ENCODE data around the gene APBA1. TPM values are rescaled to one million over a fixed set of nuclear protein-coding genes. Genes with fewer than 3 reads are reported as not detected.

The APBA1 gene
- total RNA-seq, 1 donor: 11.2 TPM

DNA sequence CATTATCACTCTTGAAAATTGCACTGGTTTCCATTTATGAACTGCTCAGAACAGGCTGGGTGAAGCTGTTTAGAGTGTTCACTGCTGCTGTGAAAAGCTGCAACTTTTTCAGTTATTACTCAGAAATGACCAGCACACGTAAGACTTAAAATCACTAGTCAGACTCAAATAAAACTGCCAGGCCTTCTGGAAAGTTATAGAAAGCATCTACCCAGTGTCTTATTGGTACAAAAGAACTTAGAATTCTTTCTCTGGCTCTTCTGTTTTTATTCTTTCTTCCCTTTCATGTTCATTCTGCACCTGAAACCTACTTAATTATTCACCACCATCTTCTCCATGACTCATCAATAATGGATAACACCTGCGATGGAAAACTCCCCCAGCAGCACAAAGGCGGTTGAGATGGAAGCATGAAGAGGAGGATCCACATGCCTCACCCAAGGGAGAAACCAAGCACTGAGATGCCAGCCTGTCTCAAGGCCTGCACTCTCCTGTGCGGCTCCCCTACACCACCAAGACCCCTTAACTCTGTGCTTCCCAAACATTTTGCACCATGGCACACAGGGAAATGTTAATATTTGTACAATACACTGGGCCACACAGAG is 175.2 kb downstream of the APBA1 start:
- TF ChIP-seq, protein P1, sequence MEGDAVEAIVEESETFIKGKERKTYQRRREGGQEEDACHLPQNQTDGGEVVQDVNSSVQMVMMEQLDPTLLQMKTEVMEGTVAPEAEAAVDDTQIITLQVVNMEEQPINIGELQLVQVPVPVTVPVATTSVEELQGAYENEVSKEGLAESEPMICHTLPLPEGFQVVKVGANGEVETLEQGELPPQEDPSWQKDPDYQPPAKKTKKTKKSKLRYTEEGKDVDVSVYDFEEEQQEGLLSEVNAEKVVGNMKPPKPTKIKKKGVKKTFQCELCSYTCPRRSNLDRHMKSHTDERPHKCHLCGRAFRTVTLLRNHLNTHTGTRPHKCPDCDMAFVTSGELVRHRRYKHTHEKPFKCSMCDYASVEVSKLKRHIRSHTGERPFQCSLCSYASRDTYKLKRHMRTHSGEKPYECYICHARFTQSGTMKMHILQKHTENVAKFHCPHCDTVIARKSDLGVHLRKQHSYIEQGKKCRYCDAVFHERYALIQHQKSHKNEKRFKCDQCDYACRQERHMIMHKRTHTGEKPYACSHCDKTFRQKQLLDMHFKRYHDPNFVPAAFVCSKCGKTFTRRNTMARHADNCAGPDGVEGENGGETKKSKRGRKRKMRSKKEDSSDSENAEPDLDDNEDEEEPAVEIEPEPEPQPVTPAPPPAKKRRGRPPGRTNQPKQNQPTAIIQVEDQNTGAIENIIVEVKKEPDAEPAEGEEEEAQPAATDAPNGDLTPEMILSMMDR (IDR thresholded peaks at IDR 0.05; ENCODE audit: insufficient read depth, low read depth, low read length): no peak
- no peak for DNase-seq (ENCODE audit: low read depth)
- no peak overlapping the region for H3K4me3 ChIP-seq (ENCODE audit: low read depth, low read length)

DNA sequence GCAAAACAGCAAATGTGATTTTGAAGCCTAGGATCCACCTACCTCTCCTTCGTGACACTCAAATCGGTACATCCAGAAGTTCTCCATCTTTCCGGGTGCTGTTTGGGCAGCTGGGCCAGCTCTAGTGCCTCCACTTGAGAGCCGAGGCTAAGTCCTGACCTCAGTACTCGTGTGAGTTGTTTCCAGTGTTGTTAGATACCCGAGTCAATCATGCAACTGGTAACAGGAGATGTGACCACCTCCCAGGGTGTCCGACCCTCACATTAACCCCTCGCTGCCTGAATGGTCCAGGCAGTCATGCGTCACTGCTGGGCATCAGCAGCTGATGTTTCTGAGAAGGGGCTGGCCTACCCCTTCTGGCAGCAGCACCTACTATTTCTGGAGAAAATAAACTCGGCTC is 176.9 kb downstream of the APBA1 start:
- TF ChIP-seq, protein P1 (IDR thresholded peaks at IDR 0.05; ENCODE audit: insufficient read depth, low read depth, low read length): no peak
- no peak for DNase-seq (ENCODE audit: low read depth)
- no peak overlapping the region for H3K4me3 ChIP-seq (ENCODE audit: low read depth, low read length)

DNA sequence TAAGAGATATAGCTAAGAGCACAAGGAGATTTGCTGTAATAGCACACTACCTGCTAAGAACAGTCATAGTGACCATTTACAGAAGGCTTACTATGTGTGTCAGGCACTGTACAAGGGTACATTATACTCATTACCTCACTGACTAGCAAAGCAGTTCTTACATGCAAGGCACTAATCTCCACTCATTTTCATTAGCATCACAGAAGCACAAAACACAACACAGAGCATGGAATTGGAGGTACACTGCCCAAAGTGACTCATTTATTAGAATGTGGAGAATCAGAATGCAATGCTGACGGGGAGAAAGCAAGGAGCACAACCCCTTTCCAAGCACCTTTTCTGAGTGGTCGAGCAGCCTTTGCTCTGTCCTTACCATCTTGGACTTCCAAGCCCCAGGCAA is 177.4 kb downstream of the APBA1 start:
- no peak for DNase-seq (ENCODE audit: low read depth)
- H3K4me3 ChIP-seq (ENCODE audit: low read depth, low read length): no peak overlapping the region
- TF ChIP-seq, protein P1 (IDR thresholded peaks at IDR 0.05; ENCODE audit: insufficient read depth, low read depth, low read length): no peak

DNA sequence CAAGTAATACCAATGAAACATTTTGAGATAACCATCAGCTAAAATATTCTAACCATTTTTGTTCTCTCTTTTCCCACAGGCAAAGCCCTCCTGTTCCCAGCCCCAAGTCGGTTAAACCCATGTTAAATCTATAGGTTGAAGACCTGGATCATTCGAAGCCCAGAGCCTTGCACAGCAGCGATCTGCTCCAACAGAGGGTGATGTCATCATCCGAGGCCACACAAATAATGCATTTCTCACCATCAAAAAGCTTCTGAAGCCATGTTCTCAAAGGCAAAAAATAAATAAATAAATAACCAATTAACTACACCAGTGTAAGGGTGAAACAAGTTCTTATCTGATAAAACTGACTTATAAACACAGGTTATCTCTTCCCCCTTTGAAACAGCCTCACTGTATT is 178.0 kb downstream of the APBA1 start:
- no peak for DNase-seq (ENCODE audit: low read depth)
- H3K4me3 ChIP-seq (ENCODE audit: low read depth, low read length): no peak overlapping the region
- TF ChIP-seq, protein P1 (IDR thresholded peaks at IDR 0.05; ENCODE audit: insufficient read depth, low read depth, low read length): no peak

DNA sequence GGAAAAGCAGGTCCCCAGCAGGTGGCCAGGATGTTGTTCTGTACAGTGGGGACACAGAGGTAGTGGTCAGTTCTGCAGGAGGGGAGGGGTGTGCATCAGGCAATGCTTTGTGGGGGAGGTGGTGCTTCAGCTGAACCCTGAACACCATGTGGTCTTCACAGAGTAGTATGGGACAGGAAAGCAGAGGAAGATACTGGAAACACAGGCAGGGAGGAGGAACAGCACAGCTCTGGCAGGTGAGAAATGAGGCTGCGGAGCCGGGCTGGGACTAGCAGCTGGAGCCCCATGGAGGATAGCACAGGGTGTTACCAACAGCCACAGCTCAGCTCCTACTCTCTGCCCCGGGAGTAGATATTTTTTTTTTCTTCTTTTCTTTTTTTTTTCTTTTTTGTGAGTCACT is 185.7 kb downstream of the APBA1 start:
- no peak overlapping the region for H3K4me3 ChIP-seq (ENCODE audit: low read depth, low read length)
- TF ChIP-seq, protein P1 (IDR thresholded peaks at IDR 0.05; ENCODE audit: insufficient read depth, low read depth, low read length): no peak
- no peak for DNase-seq (ENCODE audit: low read depth)

DNA sequence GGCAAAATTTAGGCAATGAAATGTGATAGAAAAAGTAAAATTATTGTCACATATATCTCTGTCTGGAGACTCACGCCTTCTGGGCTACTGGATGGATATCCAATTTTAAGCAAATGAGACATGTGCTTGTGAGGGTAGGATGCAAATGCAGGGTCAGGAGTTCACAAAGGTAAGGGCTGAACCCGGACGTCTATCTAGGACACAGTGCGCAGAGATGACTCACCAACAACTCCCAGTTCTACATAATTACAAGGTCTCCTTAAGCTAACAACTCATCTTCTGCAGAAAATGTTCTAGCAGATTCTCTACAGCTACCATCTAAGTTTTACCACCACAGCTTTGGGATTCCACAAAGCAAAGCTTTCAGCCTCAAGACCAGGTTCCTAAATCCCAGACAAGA is 186.7 kb downstream of the APBA1 start:
- DNase-seq (ENCODE audit: low read depth): no peak
- TF ChIP-seq, protein P1 (IDR thresholded peaks at IDR 0.05; ENCODE audit: insufficient read depth, low read depth, low read length): no peak
- no peak overlapping the region for H3K4me3 ChIP-seq (ENCODE audit: low read depth, low read length)

DNA sequence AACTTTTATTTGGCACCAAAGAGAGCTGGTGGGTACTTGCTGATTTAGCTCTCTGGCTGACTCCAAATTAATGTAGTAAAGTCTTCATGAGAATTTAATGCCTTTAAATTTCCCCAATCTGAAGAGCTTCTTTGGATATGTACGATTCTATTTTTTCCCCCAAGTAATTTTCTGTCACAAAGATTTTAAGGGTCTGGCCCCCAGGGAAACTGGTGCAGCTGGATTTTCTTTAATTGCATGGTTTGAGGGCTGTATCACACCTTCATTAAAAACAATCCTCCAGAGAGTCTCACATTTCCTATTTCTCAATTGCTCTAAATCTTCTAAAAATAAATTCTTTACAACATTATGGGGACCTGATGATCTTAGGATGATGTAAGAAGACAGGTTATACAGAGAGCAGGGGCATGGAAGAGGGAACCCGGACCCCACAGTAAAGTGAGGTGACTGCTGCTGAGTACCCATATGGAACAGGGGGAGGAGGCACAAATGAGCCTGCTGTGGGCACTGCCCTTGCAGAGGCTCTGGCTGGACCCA is 188.2 kb downstream of the APBA1 start:
- H3K4me3 ChIP-seq (ENCODE audit: low read depth, low read length): no peak overlapping the region
- no peak for DNase-seq (ENCODE audit: low read depth)
- TF ChIP-seq, protein P1 (IDR thresholded peaks at IDR 0.05; ENCODE audit: insufficient read depth, low read depth, low read length): no peak
